ENCODE measurements around the gene SNIP1. TPM values are rescaled to one million over a fixed set of nuclear protein-coding genes. Genes with fewer than 3 reads are reported as not detected.

The SNIP1 gene
- total RNA-seq, 1 donor from 2014 or later, result 13.9 TPM

DNA sequence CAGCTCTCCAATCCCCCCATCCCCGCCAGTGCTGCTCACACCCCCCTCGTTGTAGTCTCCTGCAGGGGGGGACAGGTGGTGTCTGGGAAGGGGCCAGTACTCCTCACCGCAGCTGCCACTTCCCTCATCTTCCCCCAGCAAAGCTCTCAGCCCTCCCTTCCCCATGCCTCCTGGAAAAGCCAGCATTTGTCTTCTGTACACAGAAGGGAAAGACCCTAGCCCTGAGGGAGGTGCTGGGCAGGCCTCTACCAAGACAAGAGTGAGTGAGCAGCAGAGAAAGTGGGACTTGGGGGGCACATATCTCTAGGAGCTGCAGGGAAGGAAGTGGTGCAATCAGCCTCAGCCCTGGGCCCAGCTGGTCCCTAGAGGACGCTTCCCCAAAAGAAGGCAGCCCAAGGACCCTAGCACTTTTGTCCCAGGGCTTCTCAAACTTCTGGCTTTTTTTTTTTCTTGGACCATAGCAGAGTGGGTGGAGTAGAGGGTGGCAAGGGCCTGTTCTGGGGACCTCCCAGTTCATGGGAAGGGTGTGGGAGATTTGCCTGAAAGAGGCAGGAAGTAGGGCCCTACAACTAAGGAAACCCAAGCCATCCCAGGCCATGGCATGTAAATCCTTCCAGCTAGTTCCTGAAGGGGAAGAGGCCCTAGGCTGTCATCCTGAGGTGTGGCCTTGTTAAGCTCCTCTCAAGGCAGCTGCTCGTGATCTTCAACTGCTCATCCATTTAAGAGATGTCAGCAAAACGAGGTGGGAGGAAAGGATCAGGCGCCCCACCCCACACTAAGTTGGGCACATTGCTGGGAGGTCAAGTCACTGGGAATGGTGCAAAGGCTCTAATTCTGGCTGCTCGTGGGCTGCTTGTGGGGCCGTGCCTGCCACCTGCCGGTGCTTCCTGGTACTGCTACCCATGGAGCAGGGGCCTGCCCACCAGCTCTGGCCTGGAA, 67.1 kb downstream of the SNIP1 start:
- Histone ChIP-seq H3K9me3 (no peaks in the 10 kb centered on the region), H3K4me3 (no peak overlapping the region), H3K4me1 (peaks cover 44% of the 10 kb centered on the region), H3K36me3 (peaks cover 56% of the 10 kb centered on the region), H3K27me3 (ENCODE audit: low read depth) (no peaks in the 10 kb centered on the region), H3K27ac (peak overlapping the region; percentile 77)
- ATAC-seq, result peak; percentile 82 to 88
- intact Hi-C loops (cut with DNase I), result no loop called here
- TF ChIP-seq, protein P1, sequence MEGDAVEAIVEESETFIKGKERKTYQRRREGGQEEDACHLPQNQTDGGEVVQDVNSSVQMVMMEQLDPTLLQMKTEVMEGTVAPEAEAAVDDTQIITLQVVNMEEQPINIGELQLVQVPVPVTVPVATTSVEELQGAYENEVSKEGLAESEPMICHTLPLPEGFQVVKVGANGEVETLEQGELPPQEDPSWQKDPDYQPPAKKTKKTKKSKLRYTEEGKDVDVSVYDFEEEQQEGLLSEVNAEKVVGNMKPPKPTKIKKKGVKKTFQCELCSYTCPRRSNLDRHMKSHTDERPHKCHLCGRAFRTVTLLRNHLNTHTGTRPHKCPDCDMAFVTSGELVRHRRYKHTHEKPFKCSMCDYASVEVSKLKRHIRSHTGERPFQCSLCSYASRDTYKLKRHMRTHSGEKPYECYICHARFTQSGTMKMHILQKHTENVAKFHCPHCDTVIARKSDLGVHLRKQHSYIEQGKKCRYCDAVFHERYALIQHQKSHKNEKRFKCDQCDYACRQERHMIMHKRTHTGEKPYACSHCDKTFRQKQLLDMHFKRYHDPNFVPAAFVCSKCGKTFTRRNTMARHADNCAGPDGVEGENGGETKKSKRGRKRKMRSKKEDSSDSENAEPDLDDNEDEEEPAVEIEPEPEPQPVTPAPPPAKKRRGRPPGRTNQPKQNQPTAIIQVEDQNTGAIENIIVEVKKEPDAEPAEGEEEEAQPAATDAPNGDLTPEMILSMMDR (IDR thresholded peaks at IDR 0.05), result peak; percentile 99
- DNase-seq, result peak; percentile 84

DNA sequence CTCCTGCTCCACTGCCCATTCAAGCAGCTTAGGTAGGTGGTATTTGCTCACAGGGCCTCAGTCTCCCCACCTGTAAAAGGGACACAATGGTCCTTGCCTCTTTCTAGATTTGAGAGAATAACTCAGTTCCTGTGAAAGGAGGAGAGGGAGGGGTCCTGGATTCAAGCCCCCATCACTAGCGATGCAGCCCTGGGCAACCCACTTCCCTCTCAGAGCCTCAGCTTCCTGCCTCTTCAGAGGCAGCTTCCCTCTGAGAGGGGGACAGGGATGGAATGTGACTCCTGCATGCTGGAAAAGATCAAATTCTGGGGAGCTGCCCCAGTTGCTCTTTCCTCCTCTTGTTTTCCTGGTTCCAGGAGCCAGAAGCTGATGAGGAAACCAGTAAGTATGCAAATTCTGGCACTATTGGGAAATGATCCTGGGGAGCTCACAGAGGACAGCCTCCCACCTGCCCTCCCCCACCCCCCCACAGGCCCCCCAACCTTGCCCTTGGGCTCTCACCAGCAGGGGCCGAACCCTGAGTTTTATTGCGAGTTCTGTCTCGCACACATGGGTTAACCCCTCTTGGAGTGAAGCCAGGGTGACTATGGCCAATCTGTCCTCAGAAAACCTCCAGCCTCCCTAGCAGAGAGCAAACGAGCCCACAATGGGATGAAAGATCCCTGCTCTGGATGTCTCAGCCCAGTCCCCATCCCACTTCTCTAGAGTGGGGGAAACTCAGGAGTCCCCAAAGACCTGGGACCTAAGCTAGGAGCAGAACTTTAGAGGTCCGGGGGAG, 68.0 kb downstream of the SNIP1 start:
- Histone ChIP-seq H3K4me1 (peaks cover 52% of the 10 kb centered on the region), H3K4me3 (no peak overlapping the region)

More for the DNA sequence above, 68.0 kb downstream of the SNIP1 start:
- Histone ChIP-seq H3K27ac (peak overlapping the region; percentile 77), H3K9me3 (no peaks in the 10 kb centered on the region), H3K36me3 (peaks cover 56% of the 10 kb centered on the region), H3K27me3 (ENCODE audit: low read depth) (no peaks in the 10 kb centered on the region)
- DNase-seq (no peak), ATAC-seq (peak in 1 of 2 donors; percentile 4)
- intact Hi-C loops (cut with DNase I), result no loop called here
- TF ChIP-seq, protein P1 (IDR thresholded peaks at IDR 0.05), result no peak

Small RNA genes within 50 kb of the gene (microRNA-seq; reads per million reads assigned to microRNA genes)
- gene MIR5581 (ENCODE audit: borderline number of aligned reads), result not detected

Other genes starting within 250 kb of the SNIP1 start
- 12.8 TPM for gene ZC3H12A, start 79.7 kb downstream of the SNIP1 start, total RNA-seq
- 59.5 TPM for gene MEAF6, start 39.5 kb downstream of the SNIP1 start, total RNA-seq
- gene DNALI1, start 2.6 kb upstream of the SNIP1 start, total RNA-seq, result 28.1 TPM
- 37.5 TPM for gene GNL2, start 41.6 kb upstream of the SNIP1 start, total RNA-seq
- 4.3 TPM for gene RSPO1, start 80.6 kb upstream of the SNIP1 start, total RNA-seq
- 1.7 TPM for gene CDCA8, start 138.2 kb upstream of the SNIP1 start, total RNA-seq
- gene EPHA10, start 210.8 kb upstream of the SNIP1 start, total RNA-seq, result 0.53 TPM
- gene MANEAL, start 239.6 kb upstream of the SNIP1 start, total RNA-seq, result 4.9 TPM